Astrocyte (in vitro differentiated cells and primary cell): ENCODE data around the gene NOTCH4.

Experiments used
- EZH2 ChIP-seq: IDR thresholded peaks from 2 replicates; pipeline ENCODE4 v1.6.1; 2012; ENCODE audit warnings: mild to moderate bottlenecking, low read length, inconsistent platforms; ENCODE audit not compliant: insufficient read depth
- TF ChIP-seq, protein P1 (sequence below): IDR thresholded peaks from 2 replicates; pipeline ENCODE4 v1.5.1; 2011; ENCODE audit warnings: low read depth, mild to moderate bottlenecking, inconsistent platforms, low read length, moderate library complexity; ENCODE audit not compliant: insufficient read depth

- TF ChIP-seq EZH2 = no peak
- TF ChIP-seq, protein P1, sequence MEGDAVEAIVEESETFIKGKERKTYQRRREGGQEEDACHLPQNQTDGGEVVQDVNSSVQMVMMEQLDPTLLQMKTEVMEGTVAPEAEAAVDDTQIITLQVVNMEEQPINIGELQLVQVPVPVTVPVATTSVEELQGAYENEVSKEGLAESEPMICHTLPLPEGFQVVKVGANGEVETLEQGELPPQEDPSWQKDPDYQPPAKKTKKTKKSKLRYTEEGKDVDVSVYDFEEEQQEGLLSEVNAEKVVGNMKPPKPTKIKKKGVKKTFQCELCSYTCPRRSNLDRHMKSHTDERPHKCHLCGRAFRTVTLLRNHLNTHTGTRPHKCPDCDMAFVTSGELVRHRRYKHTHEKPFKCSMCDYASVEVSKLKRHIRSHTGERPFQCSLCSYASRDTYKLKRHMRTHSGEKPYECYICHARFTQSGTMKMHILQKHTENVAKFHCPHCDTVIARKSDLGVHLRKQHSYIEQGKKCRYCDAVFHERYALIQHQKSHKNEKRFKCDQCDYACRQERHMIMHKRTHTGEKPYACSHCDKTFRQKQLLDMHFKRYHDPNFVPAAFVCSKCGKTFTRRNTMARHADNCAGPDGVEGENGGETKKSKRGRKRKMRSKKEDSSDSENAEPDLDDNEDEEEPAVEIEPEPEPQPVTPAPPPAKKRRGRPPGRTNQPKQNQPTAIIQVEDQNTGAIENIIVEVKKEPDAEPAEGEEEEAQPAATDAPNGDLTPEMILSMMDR = no peak
These were observed 14.9 kb downstream of the NOTCH4 start for GRCh38 chr6:32208996-32209395.
